22Rv1 (cell line): ENCODE measurements around the gene CLGN.

Experiments
- H3K27ac ChIP-seq: fragments of 450-650 bp; 2 replicates; pipeline ENCODE4 v1.5.1; 2017
- ZFX ChIP-seq: fragments of 450-650 bp; IDR thresholded peaks from 2 replicates; pipeline ENCODE4 v1.6.1; 2017; ENCODE audit warnings: antibody characterized with exemption, borderline replicate concordance
- TF ChIP-seq, protein P1 (sequence below): fragments of 450-650 bp; IDR thresholded peaks from 2 replicates; pipeline ENCODE4 v1.5.1; 2017; ENCODE audit warnings: mild to moderate bottlenecking

Gene CLGN

DNA sequence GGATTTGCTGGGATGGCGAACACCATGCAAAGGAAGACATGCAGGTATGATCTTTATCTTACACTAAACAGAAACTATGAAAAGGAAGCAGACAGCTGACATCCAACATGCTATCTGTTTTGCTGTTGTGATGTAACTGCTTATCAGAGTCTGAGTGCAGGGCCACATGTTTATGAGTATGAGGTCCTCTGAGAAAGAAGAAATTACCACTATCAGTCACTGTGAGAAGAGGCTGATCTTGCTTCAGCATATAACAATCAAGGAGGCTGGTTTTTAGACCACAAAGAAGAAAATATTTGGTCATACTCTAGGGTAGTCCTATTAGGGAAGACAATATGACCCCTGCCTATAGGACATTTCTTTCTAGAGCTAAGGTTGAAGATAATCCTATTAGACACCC lies 18.5 kb downstream of the CLGN start:
- H3K27ac ChIP-seq = no peak overlapping the region
- TF ChIP-seq, protein P1, sequence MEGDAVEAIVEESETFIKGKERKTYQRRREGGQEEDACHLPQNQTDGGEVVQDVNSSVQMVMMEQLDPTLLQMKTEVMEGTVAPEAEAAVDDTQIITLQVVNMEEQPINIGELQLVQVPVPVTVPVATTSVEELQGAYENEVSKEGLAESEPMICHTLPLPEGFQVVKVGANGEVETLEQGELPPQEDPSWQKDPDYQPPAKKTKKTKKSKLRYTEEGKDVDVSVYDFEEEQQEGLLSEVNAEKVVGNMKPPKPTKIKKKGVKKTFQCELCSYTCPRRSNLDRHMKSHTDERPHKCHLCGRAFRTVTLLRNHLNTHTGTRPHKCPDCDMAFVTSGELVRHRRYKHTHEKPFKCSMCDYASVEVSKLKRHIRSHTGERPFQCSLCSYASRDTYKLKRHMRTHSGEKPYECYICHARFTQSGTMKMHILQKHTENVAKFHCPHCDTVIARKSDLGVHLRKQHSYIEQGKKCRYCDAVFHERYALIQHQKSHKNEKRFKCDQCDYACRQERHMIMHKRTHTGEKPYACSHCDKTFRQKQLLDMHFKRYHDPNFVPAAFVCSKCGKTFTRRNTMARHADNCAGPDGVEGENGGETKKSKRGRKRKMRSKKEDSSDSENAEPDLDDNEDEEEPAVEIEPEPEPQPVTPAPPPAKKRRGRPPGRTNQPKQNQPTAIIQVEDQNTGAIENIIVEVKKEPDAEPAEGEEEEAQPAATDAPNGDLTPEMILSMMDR = no peak
- no peak for TF ChIP-seq ZFX

DNA sequence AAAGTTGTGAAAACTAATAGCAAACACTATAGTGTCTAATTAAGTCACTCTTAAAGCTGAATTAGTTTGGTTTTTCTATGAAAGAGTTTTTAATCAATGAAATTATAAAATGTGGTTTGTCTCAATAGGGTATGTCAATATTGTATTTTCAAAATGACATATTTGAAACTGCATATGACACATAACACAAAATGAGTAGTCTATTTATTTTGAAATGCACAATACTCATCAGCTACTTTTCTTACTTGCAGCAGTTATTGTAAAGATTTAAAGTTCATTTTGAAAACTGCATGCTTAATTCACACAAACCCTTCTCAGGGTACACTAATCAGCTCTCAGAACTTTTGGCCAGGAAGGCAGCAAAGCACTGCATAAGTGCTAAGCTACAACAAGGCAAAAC lies 21.2 kb downstream of the CLGN start:
- no peak for TF ChIP-seq ZFX
- TF ChIP-seq, protein P1 = no peak
- no peak overlapping the region for H3K27ac ChIP-seq

GRCh38 chr4:140400111-140400510 lies 27.3 kb downstream of the CLGN start:
- no peak overlapping the region for H3K27ac ChIP-seq
- no peak for TF ChIP-seq ZFX
- TF ChIP-seq, protein P1 = no peak

DNA sequence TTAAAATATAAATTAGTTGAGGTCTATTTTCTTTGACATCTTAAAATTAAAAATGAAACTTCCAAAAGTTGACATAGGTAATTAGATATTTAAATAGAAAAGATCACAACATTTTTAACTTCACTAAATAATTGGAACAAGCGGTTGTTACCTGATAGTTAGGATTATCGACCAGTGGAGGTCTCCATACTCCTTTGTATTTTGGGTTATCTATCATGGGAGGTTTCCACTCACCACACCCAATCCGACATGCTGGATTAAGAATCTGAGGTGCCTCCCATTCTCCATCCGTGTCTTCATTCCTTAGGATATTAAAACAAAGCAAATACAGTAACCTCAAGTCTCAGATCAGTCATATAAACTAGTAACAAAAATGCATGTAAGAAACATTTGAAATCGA lies 31.8 kb downstream of the CLGN start:
- no peak overlapping the region for H3K27ac ChIP-seq
- TF ChIP-seq ZFX = no peak
- TF ChIP-seq, protein P1 = no peak

- no peak overlapping the region for H3K27ac ChIP-seq
- no peak for TF ChIP-seq ZFX
- TF ChIP-seq, protein P1 = no peak
Measured at GRCh38 chr4:140388015-140388414, 39.4 kb downstream of the CLGN start.

DNA sequence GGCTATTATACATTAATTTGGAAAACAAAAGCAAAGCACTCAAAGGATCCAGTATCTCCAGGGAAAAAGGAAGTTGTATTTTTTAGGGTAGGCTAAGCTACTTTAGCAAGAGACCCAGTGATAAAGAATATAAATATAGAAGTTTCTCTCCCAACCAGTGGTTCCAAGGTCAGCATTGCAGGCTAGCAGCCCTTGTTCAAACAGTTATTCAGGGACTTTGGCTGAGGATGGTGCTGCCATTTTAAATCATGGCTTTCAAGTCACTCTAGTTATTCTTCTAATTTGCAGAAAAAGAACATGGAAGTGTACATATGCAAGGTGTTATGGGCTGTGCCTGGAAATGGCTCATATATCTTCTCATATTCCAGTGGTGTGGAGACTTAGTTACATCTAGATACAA lies 44.7 kb downstream of the CLGN start:
- TF ChIP-seq, protein P1 = no peak
- TF ChIP-seq ZFX = no peak
- H3K27ac ChIP-seq = no peak overlapping the region

- H3K27ac ChIP-seq = peak overlapping the region; percentile 93
Measured at GRCh38 chr4:140374130-140374477, 53.3 kb downstream of the CLGN start.

More at GRCh38 chr4:140374130-140374477, 53.3 kb downstream of the CLGN start:
- TF ChIP-seq, protein P1 = no peak
- no peak for TF ChIP-seq ZFX
